NCI-H128 (cell line): ENCODE results near the gene CDH18.

Experiments used
- DNase-seq: peaks from one replicate; lab custom pipeline; 2025; ENCODE audit not compliant: unreplicated experiment; lab: John Stamatoyannopoulos, UW

The CDH18 gene

DNA sequence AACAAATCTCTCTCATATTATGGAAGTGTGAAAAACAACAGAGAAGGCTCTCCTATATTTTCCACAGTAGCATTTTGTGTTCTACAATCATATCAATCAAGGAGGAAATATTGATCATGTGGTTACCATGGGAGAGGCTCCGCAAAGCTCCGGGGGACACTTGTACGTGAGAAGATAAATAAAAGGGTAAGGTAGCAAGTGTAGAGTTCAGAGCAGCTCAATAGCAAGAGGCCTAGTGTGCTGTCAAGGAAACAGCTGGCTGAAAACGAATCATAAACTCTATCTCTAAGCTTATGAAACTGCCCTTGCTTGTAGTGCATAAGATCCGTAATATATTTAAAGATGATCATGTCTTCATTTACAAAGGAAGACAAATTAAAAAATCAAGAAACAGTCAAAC, 57.5 kb downstream of the CDH18 start:
- DNase-seq = no peak

DNA sequence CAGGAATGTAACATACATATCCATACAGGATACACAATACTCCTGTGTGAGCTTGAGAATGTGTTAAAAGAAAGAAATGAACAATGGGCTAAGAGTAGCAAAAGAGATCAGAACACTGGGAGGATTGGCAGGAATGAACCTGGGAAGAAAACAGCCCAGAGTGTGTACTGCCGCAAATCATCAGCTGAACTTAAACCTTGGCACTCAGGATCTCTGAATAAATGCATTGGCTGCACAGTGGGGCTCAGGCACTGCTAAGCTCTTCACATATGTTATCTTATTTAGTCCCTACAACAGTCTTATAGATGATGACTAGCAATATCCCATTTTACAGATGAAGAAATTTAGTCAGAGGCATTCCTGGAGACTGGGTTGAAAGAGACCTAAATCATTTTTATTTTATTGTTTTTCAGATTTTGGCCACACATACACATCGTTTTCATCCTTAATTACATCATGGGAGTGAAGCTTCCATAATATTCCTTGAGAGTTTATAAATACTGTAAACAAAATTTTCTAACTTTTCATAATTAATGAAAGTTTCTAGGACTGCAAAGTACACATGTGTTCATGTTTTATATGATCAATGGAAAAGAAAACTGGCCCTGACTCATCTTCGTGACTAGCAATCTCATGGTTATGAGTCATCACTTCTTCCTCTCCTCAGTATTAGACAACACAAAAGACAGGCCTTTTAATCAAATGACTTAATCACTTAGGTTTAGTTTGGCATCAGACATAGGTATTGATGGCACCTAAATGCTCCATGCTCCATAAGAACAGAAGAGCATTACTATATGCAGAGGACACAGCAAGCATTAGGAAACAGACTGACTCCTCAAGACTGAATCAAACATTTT, 59.2 kb downstream of the CDH18 start:
- no peak for DNase-seq

DNA sequence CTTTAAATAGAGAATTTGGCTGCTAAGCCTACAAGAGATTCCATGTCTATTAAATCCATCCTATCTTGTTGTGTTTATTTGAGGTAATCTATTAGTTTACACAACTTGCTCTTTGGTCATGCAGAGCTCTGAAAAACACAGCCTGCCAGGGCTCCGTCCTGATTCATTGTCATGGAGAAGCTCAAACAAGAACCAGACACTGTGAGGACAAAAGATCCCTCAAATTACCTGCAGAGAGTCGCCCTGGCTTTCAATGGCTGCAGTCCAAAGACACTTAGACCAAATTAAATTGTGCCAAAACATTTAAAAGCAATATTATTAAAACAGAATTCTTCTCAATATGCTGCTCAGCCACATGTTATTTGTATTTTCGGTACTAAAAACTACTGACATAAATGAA, 60.1 kb downstream of the CDH18 start:
- DNase-seq = peak; percentile 32

DNA sequence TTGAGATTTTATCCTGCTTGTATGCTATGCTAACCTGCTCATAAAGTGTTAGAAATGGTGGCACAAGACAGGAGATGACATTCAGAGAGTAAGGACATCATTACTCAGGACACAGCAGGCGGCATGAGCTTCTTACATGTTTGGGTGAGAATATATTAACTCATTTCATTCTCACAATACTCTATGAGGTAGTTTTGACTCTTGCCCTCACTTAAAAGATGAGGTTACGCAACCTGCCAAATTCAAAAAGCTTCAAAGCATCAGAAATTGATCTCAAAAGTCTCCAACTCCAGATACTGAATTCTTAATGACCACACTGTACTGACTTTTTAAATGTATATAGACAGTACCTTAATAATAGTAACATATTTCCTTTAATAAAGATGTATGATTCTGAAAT, 60.8 kb downstream of the CDH18 start:
- DNase-seq = no peak

DNA sequence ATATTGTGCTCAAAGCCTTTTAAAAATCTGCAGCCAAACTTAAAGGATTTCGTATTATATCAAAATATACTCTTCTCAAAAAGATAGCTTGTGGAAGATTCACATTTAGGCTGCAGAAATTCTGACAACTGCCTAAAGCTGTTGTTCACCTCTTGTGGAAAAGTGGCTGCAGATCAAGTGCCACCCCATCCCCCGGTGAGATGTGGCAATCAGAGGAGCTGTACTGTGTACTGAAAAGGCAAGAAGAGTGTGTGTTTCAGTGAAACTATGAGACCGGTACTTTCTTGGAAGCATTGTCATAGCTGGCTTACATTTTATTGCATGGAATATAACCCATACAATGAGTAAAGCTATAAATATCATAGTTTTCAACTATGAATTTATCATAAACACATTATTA, 64.3 kb downstream of the CDH18 start:
- DNase-seq = no peak

DNA sequence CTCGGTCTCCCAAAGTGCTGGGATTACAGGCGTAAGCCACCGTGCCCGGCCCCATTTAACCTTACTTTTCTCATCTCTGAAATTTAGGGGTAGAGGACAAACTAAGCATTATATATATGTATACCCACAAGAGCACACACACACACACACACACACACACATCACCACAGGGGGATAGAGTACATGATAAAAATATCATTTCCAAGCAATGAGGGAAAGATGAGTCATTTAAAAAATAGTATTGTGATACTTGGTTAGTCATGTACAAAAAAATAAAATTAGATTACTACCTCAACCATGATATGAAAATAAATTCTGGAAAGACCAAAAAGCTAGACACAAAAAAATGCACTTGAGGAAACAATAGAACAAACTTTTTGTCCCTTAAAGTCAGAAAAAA, 67.2 kb downstream of the CDH18 start:
- no peak for DNase-seq

DNA sequence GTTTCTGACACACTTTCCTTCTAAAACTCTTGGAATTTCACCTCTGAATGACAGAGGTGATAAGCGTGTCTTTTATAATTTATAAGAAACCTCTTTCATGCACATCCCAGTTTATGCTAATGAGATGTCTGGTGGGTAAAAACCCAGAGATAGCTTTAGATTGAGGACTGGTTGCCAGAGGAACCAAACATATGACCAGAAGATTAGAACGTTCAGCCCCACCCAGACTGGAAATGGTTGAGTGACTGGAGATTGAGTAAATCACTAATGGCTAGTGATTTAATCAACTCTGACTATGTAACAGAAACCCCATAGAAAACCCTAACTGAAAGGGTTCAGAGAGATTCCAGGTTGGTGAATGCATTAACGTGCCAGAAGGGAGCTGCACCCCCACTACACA, 69.2 kb downstream of the CDH18 start:
- DNase-seq = no peak

DNA sequence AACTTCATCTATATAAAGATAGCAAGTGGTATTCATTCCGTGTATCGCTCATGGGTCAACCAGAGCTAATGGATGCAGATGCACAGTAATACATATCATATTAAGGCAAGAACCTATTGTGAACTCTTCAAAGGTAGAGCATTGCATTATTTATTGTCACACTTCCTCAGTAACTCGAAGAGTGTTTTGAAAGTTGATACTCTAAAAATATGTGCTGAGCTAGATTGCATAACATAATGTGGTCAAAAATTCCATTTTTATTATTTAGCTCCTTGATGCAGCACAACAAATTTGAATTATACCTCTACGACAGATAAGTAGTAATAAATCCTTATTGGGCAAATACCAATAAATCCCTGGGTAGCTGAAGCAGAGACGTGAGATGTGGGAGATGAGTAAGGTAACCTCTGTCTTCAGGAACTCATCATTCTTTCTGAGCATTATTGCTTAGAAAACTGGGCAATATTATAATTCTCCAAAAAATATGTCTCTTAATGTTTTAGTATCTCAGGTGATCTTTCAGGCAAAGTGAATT, 70.3 kb downstream of the CDH18 start:
- DNase-seq = no peak

DNA sequence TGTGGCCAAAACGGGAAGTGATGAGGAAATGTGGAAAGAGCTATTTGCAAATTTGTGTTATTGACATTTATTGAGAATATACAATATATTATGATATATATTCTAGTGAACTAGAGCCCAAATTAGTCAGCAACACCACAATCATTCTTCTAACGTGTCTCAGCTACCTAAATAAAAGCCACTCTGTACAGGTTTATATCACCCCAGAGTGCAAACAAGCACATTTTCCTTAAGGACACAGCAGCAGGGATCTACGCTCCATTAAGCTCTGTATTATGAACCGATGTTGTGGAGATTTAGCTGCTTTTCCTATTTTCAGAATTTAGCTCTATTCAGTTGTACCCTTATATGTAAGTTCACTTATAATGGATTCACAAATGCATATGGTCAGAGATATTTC, 77.9 kb downstream of the CDH18 start:
- DNase-seq = no peak

DNA sequence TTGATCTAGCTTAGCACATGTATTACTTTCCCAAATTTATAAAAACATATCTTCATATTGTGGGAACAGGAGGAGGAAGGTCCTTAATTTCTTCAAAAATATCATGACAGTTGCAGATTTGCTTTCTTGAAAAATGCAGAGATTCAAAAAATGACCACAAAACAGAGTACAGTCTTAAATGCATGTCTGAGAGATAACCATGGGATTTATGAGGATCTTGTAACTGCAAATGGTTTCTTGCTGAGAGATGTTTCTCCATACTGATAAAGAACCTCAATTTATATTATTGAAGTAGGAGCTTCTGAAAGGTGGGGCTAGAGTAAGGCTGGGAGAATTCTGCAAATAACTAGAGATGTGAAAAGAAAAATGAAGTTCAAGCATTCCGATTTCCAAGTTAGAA, 83.2 kb downstream of the CDH18 start:
- DNase-seq = no peak

DNA sequence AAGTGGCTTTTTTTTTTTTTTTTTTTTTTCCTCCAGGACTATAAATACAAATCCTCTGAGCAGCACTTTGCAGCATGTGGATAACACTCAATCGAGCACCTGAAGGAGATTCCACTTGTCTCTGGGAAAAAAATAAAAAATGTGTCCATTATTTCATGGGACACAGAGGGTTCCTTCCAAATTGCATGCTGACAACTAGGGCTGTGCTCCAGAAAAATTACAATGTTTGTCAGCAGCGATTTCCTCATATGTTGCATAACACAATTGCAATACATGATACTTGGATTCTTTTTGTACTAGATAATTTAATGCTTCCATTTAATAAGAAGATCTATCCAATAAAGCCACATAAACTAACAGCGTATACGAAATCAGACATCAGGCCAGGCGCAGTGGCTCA, 84.4 kb downstream of the CDH18 start:
- no peak for DNase-seq

DNA sequence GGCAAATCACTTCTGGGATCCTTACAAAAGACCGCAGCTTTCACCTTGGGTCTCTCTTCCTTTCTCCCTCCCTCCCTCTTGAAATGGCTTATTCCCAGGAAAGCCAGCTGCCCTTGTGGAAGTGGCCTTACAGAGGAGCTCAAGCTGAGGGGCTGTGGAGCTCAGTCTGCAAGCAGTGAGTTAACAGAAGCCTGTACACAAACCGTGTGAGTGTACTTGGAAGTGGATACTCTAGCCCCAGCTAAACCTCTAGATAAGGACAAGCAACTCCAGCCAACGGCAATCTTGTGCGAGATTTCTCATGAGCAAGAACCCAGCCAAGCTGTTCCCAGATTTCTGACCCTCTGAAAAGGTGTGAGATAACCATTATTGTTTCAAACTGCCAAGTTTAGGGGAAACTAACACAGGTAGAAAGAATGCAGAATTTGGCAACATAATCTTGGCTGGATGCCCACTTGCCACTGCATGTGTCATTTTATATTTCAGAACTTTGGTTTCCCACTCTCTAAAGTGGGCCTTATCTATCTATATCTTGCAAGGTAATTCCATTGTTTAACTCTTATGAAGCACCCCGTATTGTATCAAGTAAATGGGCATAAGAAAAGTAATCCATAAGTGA, 85.6 kb downstream of the CDH18 start:
- DNase-seq = no peak

DNA sequence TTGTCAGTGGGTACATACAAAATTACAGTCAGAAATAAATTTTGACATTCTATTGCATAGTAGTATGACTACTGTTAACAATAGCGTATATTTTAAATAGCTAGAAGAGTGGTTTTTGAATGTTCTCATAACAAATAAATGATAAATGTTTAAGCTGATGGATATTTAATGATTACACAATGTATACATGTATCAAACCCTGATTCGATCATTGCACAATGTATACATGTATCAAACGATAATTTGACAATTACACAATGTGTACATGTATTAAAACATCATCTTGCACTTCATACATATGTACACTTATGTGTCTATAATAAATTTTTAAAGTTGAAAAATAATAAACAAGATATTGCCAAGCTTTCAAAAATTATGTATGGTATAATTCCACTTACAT, 87.7 kb downstream of the CDH18 start:
- DNase-seq = no peak

DNA sequence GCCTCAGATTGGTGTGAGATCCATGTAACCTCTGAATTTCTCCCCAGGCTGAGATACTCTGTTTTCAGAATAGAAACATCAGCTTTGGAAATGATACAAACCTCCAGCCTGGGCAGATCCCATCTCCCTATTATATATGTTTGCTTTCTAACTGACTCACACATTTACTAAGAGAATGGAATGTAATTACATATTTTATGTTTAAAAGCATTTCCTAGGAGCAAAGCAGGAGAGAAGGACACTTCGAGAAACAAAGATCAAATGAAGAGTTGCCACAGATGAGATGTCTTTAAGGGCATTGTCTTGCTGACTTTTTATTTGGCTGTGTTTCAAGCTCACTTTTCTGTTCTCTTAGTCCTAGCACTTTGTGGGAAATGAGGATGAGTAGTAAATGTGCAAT, 96.3 kb downstream of the CDH18 start:
- DNase-seq = no peak

DNA sequence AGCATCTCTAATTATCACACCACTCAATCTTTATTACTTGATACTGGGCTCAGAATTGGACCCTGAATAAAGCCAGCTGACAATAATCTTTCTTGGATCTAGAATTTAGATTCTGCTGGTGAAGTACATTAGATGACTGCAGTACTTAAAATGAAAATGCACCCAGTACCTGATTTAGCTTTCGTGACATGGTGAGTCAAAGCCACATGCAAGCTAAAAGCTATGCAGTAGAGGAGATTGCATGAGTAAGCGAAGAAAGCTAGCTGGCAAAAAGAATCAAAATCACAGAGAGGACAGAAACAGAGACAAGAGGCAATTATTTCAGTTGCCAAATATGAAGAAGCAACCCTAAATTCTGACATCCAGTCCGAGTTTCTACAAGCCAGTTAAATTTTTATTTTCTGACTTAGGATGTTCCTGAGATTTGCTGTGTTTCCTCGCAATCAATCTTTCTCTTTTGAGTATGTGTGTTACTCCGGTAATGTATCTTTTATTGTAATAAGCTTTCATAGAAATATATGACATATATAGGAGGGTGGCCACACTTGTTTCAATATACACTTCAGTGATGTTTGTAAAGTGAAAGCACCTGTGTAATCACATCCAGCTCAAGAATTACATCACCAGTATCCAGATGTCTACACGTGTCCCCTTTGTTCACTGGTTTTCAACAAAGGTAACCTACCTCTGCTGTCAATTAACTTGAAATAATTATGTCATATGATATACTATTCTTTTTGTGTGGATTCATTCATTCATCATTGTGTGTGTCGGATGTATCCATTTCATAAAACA, 101.7 kb downstream of the CDH18 start:
- DNase-seq = no peak

DNA sequence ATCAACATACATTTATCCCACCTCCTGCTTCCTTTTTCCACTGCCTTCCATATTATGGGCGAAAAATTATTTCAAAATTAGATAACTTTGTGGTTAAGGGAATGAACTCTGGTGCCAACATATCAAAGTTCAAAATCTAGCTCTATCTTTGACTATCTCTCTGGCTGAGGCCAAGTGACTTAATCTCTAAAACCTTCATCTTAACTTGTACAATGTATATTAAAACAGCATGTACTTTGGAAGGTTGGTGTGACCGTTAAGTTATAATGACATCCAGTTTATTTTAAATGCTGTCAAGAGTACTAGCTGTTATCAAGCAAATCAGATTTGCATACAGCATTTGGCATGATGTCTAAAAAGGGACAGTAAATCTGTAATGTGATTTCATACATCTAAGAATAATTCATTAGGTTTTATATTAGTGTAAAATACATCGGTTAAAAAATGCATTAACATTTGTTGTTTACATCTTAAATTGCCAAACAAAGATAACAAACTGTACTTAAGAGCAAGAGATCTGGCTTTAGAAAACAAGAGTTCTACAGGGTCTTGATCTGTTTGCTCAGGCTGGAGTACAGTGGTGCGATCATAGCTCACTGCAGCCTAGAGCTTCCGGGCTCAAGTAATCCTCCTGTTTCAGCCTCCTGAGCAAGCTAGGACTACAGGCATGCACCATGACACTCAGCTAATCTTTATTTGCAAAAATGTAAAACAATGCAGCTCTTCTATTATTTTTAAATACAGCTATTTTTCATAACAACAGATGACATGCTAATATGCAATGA, 102.8 kb downstream of the CDH18 start:
- DNase-seq = no peak

DNA sequence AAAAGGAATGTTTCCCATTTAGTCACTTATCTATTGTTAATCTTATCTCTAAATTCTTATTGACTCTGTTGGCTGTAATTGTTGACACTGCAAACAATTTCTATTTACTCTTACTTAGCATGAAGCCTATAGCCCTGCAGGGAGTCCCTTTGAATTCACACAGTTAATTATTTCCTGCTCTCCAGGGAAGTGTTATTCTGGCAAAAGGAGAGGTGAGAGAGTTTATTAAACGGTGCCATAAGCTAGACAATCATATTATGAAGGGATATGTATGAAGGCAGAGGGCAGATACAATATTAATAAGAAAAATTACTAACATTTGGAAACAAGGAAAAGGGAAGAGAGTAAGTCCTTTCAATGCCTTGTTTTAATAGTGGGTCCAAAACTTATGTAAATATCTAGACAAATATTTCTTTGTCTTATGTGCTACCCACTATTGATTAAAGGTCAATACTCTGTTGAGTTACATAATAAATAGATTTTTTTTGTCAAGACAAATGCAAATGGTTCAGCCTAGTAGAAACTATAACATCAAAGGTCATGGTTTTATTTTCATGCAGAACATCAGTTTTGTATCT, 107.1 kb downstream of the CDH18 start:
- DNase-seq = peak; percentile 42

DNA sequence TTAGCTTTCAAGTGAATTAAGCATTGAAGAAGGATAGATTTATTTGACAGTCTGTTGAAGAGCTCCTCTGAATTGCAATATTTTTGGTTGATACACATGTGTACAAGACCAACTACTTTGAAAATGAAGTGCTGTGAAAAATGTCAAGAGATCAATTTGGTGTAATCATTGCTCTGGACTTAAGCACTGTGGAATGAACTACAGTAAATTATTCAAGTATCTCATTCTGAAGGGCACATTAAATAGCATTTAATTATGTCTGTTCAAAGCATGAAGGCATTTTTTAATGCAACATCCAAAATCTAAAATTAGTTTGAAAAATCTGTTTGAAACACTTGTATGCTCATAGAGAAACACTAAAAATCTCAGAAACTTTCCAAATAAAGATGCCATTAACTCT, 107.5 kb downstream of the CDH18 start:
- DNase-seq = no peak

DNA sequence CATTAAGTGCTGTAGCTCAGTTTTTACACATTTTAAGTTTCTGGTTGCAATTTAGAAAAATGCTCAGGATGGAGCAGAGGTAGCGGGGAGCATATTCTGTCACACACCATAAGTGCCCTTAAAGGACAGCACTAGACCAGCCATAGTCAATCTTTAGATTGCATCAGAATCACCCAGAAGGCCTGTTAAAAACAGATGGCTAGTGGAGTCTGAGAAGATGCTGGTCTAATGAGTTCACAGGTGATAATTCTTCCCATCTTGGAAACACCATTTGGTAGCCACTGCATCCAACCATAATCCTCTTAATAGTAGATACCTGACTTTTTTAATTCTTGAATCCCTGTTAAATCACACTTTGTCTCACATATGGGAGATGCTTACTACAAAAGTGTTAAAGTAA, 113.2 kb downstream of the CDH18 start:
- no peak for DNase-seq

DNA sequence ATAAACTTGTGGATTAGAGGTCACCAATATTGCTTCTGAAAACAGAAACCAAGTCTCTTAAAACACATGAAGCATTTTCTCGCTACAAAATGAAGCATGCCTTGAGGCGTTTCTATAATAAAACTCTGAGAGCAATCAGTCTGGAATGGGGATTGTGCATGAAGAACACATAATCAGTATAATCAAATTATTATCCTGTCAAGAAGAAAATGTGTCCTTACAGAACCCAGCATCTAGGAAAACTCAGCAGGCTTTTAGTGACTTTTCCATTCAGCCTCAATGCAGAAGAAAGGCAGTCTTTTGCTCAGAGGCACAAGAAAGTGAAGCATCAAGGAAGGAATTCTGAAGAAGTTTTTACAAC, 121.9 kb downstream of the CDH18 start:
- no peak for DNase-seq
